Activated naive CD4-positive, alpha-beta T cell (primary cell): ENCODE results near the gene DCHS1.
A peak's percentile ranks its signal among the peaks of the same experiment; 100 is the strongest.

ENCODE experiments used
- DNase-seq, 4 experiments: peaks; one replicate each; lab custom pipeline; 2025; lab: John Stamatoyannopoulos, UW

DCHS1 gene

GRCh38 chr11:6626971-6627761 lies 28.4 kb downstream of the DCHS1 start:
- no peak for DNase-seq

GRCh38 chr11:6625832-6626420 lies 29.7 kb downstream of the DCHS1 start:
- no peak for DNase-seq

- no peak for DNase-seq
Measured at GRCh38 chr11:6625156-6625831, 30.3 kb downstream of the DCHS1 start.

GRCh38 chr11:6623391-6624363 lies 31.9 kb downstream of the DCHS1 start:
- no peak for DNase-seq

GRCh38 chr11:6622261-6623171 lies 33.1 kb downstream of the DCHS1 start:
- DNase-seq = no peak

- DNase-seq = no peak
Measured at GRCh38 chr11:6621711-6622211, 33.8 kb downstream of the DCHS1 start.

- DNase-seq = no peak
Measured at GRCh38 chr11:6620636-6621035, 35.0 kb downstream of the DCHS1 start.

- peak; percentile 52 to 78 (median 66) for DNase-seq
Measured at GRCh38 chr11:6619004-6619745, 36.4 kb downstream of the DCHS1 start, which contains the start of gene TPP1. TPP1 (minus strand) TSS chr11:6619422; CDS start chr11:6619400, 22 bp downstream.

- peak in 3 of 4 experiments; percentile 7 to 40 (median 10) for DNase-seq
Measured at GRCh38 chr11:6618117-6619003, 37.2 kb downstream of the DCHS1 start.

GRCh38 chr11:6617315-6617781 lies 38.3 kb downstream of the DCHS1 start:
- no peak for DNase-seq

GRCh38 chr11:6616596-6617250 lies 38.9 kb downstream of the DCHS1 start:
- no peak for DNase-seq

- DNase-seq = no peak
Measured at GRCh38 chr11:6615882-6616585, 39.6 kb downstream of the DCHS1 start.

- DNase-seq = no peak
Measured at GRCh38 chr11:6615046-6615445, 40.6 kb downstream of the DCHS1 start.

GRCh38 chr11:6614446-6614845 lies 41.2 kb downstream of the DCHS1 start:
- no peak for DNase-seq

- no peak for DNase-seq
Measured at GRCh38 chr11:6613496-6613895, 42.1 kb downstream of the DCHS1 start.

- peak; percentile 73 to 93 (median 81) for DNase-seq
Measured at GRCh38 chr11:6612213-6613041, 43.2 kb downstream of the DCHS1 start, which contains the start of gene TAF10. TAF10 (minus strand) TSS chr11:6612216; CDS start chr11:6612189, 27 bp downstream.

GRCh38 chr11:6611963-6612212 lies 43.7 kb downstream of the DCHS1 start:
- no peak for DNase-seq
